Left kidney (tissue), 8 donors: ENCODE data around the gene CLNK. TPM values are rescaled to one million over a fixed set of nuclear protein-coding genes. Genes with fewer than 3 reads are reported as not detected.

Experiments
- DNase-seq: peaks from one replicate; pipeline ENCODE4 v3.0.0-alpha.2; 2013
- long read RNA-seq, 8 donors: transcript quantifications; one replicate each; lab custom pipeline, GENCODE V29; 2026
- polyA plus RNA-seq: library from polyadenylated mRNA; unstranded; fragments of 120-200 nt; gene quantifications from one replicate; pipeline ENCODE4 v1.2.1, GENCODE V29; 2013; ENCODE audit not compliant: insufficient read length

The CLNK gene, protein sequence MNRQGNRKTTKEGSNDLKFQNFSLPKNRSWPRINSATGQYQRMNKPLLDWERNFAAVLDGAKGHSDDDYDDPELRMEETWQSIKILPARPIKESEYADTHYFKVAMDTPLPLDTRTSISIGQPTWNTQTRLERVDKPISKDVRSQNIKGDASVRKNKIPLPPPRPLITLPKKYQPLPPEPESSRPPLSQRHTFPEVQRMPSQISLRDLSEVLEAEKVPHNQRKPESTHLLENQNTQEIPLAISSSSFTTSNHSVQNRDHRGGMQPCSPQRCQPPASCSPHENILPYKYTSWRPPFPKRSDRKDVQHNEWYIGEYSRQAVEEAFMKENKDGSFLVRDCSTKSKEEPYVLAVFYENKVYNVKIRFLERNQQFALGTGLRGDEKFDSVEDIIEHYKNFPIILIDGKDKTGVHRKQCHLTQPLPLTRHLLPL
- 0.91 TPM for polyA plus RNA-seq
- long read RNA-seq, donor 1, result 0 reads
- long read RNA-seq, donor 2, result 0 reads
- long read RNA-seq, donor 3, result 0 reads
- long read RNA-seq, donor 4, result 0 reads
- long read RNA-seq, donor 5, result 0 reads
- long read RNA-seq, donor 6, result 0 reads
- long read RNA-seq, donor 7, result 0 reads
- long read RNA-seq, donor 8, result 0 reads

DNA sequence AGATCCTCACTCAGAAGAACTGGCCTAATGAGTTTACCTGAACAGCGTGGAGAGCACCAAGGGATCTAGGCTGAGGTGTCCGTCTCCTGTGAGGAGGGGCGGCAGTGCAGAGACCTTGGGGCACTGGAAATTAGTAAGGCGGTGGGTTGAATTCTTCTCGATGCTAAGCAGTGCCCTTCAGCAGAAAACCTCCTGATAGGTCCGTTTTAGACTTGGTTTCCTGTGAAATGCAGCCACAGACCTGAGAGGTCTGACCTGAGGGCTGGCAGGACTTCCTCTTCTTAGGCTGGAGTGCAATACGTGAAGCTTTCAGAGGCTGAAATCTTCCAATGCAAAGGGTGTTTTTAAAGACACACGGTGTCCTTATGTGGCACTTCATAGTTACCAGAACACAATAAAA, at the start of gene CLNK:
TSS of gene CLNK (minus strand) at position 138 of the 400 bp plus-strand sequence. CDS start 16,899 bp downstream, outside the sequence.
- no peak for DNase-seq

DNA sequence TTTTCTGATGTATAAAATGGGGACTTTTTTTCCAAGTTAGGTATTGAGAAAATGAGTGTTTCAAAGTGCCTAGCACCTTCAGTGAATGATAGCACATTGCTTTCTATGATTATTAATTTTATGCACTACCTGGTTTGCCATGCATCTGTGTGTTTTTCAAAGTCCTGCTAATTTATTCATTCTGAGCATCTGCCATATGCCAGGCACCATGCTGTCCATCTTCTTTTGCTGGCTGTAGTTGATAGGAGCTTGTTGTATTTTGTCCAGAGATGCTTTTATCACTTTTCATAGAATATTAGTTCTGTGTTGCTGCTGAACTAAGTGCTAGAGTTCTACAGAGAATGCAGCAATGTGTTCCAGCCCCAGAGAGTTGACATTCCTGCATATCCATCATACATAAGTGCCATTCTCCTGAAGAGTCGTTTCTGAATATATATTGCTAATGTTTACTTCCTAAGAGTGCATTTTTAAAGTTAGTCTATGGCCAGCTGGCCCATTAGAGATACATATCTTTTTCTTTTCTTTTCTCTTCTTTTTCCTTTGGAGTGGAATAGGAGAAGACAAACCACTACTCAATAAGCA, 49.0 kb upstream of the CLNK start:
- no peak for DNase-seq

DNA sequence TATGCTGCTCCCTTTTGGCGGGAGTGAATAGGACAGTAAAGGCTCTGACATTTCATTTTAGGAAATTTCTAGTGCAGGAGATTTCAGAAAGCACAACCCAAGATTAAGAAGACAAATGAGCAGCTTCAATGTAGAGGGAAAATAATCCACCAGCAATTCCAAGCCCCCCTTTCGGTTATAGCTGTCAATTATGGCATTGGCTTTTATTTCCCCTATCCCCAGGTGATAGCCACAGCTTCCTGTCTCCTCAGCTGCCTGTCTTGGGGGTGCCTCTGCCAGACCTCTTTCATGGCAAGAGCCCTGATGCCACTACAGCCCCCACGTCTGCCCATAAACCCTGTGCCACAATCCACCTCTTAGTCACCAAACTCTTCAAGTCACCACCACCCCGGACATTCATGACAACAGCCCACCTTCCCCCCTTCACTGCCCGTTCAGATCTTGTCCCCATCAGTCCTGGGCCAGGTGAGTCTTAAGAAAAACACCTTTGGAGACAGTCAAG, 48.4 kb upstream of the CLNK start:
- no peak for DNase-seq

DNA sequence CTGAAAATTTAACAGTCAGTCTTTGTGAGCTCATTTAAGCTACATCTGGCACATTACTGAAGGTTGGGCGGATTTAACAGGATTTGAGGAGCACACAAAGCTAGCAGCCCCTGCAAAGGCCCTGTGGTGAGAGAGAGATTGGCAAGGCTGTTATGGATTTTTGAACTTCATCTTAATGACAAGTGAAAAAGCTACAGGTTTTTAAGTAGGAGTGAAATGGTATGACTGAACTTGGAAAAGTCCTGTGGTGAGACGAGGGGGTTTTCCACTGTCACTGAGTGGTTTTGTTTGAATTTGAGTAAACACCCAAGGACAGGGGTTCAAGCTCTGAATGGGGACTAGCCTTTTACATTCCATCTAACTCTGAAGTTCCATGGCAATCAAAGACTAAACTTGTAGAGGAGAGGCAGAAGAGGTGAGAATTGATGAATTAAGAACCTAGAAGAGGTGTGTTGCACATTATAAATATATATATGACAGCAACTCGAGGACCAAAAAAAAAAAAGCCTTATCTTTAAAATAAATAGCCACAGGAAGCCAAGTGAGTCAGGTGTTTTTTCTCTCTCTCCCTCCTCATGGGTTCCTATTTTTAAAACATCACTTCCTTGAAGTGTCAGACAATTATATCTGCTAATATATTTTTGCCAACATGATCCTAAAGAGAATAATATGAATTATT, 47.8 kb upstream of the CLNK start:
- no peak for DNase-seq

DNA sequence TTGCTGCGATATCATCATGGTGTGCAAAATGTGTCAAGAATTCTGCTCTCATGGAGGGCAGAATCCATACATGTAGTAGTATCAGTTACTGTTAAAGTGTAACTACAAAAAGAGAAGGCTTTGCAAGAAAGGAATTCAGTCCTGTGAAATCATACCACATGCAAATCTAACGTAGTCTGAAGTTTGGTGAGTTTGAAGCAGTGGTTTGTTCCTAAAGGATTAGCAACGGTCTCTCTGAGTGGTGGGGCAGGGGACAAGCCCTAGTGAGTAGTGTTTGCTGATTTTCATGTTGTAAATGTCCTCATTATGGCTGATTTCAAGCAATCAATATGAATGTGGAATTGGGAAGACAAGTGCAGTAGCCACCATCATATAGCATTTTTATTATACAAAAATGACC, 47.1 kb upstream of the CLNK start:
- no peak for DNase-seq

DNA sequence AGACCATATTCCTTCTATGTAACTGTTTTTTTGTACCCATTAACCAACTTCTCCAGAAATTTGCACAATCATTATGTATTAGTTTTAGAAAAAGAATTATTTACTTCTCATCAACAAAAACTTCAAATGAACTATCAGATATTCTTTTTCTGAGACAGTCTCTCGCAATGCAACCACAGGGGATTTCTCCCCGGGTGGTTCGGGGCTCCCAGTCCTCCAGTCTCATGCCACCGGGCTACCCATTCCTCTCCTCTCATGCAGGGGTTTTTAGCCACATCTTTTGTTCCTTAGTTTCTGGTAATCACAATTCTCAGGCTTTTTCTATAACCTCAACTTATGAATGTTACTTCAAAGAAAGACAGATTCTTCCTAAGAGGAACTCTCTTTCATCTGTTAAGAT, 46.6 kb upstream of the CLNK start:
- no peak for DNase-seq

DNA sequence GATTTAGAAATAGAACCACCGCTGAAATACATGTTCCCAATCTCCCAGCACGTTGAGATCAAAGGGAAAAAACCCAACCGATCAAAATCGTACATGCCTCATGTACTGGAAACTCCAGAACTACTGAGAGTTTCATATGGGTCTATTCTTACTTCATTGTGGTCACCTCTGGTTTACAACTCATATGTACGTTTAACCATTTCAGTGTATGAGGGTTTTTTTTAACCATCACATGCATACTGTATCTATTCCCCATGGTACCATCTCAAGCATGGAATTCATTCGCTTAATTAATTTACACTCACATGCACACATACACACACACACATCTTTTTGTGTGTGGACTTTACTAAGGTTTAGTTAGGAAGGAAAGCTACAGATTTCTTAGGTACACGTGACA, 46.0 kb upstream of the CLNK start:
- DNase-seq, result no peak

DNA sequence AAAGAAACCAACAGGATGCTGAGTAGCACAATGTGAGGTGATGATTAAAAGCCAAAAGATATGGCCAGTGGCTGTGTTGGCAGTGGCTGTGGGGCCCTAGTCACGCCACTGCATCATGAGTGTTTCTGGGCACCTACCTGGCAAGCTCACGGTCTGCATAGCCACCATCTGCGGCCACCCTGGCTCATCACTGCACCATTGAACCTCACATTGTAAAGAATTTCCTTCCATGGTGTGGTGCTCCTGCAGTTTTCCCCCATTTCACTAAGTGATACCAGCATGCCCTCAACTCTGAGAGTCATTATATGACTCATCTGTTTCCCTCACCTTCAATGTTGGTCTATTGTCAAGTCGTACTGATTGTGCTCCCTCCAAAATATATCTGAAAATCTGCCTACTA, 45.5 kb upstream of the CLNK start:
- DNase-seq, result no peak

DNA sequence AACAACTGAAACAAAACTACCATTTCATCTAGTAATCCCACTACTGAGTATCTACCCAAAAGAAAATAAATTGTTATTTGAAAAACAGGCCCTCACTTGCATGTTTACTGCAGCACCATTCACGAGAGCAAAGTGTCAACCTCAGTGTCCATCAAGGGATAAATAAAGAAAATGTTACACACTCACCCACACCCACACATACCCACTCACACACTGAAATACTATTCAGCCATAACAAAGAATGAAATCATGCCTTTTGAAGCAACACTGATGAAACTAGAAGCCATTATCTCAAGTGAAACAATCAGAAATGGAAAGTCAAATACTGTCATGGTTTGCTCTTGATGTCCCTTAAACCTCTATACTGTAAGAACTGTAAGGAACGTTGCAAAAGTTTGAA, 44.8 kb upstream of the CLNK start:
- DNase-seq, result no peak

DNA sequence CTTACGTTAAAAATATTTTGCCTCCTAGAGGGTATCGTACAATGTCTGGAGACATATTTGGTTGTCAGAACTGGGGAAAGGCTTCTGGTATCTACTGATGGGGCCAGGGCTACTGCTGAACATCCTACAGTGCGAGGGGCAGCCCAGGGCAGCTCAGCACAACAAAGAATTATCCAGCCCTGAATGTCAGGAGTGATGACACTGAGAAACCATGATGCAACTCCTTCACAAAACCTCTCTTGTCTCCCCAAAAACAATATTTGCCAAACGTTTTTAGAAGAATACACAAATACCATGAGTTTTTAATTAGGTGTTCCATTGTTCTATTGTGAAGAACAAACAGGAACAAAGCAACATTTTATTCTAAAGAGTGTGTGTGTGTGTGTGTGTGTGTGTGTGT, 43.4 kb upstream of the CLNK start:
- no peak for DNase-seq

DNA sequence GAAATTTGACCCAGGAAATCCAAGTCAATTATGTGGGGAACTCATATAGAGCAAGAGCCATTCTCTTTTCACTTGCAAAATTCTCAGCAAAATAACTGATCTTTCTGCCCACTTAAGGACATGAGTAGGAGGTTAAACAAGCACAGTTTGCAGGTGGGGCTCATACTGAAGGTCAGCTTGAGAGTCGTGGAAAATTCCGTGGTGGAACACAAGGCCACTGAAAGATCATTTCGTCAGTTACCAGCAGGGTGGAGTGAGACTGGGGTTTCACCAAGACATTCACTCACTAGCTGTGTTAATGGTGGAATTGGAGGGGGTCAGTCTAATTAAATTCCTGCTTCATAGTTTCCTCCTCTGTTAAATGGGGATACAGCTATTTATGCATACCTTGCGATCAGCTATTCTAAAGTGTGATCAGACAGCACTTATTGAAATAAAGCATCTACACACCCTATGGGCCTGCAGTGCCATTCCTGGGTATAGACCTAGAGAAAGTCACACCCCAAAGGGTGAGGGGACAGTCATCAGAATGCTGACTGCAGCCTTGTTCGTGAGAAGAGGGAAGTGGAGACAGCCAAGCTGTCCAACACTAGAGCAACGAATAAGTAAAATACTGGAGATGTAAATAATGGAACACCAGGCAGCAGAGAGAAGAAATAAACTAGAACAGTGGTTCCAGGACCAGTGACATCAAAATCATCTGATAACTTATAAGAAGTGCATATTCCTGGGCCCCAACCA, 42.7 kb upstream of the CLNK start:
- DNase-seq, result no peak

DNA sequence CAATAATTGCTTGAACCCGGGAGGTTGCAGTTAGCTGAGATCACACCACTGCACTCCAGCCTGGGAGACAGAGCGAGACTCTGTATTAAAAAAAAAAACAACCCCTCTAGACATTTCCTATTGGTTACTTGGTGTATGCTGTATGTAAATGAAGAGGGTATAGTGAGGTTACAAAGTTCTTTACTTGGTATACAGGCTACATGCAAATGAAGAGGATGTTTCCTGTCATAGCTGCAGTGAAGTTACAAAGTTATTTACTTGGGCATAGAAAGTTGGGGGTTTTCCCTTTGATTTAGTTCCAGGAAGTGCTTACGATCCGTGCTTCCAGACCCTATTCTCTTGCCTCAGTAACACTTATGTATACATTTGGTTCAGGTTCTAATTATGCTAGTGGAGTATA, 38.4 kb upstream of the CLNK start:
- DNase-seq, result no peak

DNA sequence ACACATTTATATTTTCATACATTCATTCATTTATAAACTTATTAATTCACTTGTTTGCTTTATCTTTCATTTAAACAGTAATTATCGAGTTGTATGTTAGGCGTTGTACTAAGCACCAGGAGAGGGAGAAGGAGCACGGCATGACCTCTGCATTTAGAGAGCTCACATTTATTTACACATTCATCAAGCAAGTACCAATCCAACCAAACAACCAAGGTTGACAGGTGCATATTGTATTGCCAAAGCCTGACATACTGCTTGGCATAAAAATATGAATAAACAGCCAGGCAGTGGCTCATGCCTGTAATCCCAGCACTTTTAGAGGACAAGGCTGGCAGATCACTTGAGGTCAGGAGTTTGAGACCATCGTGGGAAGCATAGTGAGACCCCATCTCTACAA, 37.0 kb upstream of the CLNK start:
- no peak for DNase-seq

DNA sequence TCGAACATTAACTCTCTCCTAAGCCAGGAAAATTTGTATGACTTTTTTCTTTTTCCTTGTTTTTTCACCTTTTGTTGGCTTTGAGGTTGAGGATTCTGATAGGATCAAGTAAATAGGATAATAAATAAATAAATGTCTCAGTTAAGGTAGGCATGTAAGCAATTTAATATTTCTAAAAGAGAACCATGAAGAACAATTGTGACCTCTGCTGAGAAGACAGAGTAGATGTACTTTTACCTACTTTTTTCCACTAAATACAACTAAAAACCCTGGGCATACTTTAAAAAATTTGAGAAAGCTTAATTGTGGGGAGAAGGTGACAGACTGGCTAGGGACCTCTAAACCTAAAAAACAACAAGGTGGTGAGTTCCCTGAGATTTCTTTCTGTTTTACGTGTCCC, 31.6 kb upstream of the CLNK start:
- DNase-seq, result no peak

DNA sequence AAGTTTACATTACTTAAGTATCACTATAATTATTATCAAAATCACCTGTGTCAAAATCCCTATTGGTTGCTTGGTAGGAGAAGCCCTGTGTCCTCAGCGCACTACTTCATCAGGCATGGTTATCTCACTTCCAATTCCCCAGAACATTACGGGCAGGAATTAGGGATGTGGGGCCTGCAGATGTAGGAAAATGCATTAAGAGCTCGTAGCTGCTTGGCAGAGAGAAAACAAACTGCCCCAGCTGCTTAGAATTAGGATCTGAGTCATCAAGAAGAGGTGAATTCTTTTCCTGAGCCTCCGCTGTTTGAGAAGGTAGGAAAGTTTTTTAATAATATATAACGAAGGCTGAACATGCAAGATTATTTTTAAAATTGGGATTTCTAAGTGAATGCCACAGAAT, 31.1 kb upstream of the CLNK start:
- DNase-seq, result no peak

DNA sequence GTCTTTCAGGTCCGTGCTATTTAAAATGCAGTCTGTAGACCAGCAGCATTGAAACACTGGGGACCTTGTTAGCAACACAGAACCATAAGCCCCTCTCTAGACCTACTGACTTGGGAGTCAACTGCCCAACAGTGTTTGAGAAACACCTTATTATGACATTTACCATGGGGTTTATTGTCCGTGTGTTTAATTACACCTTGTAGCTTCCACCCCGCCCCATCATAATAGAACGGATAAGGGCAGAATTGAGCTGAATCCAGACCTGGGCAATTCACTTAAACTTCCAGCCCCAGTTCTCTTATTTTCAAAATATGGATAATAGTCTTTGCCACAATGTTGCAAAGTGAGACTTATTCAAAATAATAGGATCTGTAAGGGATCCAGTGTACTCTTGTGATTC, 30.6 kb upstream of the CLNK start:
- no peak for DNase-seq

DNA sequence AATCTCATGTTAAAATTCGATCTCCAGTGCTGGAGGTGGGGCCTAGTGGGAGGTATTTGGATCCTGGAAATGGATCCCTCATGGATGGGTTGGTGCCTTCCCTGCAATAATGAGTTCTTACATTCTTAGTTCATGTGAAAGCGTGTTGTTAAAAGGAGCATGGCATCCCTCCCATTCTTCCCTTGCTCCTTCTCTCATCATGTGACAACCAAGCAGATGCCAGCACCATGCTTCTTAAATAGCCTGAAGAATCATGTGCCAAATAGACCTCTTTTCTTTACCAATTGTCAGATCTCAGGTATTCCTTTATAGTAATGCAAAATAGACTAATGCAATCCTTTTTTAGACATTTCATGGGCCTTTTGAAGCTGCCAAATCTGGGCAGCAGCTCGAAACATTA, 29.0 kb upstream of the CLNK start:
- no peak for DNase-seq

DNA sequence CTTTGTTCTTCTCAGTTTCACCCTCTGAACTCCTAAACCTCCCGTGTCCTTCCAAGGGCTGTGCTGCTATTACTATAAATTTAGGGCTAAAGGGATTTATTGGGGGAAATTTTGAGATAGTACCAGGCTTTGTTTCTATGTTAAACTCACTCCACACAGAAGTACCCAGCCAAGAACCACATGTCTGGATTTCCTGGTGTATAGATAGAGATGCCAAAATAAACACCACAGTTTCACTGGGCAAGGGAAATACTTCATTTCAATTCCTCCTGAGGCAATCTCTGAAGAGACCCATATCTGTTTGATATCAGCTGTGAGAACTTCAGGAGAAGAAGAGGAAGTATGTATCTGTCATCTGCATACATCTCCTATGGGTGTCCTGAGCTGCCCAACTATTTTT, 21.7 kb upstream of the CLNK start:
- no peak for DNase-seq

DNA sequence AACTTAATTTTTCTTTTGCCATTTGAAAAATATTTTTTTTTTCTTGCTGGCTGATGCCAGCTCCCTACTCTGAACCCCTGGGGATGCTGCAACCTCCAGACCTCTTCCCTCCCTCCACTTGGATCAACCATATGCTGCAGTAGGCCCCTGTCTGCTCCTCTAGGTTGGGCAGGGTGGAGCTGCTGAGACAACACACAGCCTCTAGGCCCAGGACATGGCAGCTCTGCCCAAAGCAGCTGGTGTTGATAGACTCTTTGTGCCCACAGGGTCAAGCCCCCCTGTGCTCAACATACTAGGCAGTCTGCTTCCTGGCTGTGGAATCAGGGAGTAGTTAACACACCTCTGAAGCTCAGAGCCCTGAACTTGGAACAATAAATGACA, 19.9 kb upstream of the CLNK start:
- DNase-seq, result no peak

DNA sequence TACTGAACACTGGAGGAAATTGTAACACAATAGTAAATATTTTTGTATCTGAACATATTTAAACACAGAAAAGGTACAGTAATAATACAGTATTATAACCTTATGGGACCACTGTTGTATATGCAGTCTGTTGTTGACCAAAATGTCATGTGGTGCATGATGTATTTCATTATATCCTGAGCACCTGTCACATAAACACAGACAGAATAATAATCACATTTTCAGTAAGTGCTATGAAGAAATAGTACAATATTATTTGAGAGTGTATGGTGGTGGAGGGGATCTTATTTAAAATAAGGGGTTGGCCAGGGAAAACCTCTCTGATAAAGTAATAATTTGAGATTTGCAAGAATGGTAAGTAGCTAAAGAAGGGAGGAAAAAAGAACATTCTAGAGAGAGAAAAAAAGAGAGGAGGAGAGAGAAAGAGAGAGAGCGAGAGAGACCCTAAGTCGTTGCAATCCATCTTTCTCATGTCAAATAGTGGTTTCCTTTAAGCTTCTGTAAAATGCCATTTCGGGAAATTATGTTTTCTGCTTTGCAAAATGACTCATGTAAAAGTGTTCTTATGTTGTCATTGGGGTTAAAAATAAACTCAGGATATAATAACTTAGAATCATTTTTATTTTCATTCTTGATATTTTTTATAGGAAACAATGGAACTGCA, 19.3 kb upstream of the CLNK start:
- no peak for DNase-seq

DNA sequence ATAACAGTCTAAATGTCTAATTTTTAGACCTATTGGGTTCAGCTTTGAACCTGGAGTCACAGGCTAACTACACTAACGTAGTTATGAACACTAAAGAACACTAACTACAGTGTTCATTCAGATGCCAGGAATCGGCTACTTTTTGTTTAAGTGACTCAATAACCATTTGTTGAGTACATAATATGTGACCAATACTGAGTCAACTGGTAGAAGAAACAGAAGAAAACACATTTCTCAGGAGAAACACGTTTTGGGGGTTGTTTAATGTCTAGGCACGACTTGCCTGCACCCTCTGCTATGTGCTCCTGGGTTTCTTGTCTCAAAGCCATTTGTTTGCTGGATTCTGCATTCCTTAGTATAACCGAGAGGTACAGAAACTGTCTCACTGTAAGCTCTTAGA, 18.6 kb upstream of the CLNK start:
- DNase-seq, result no peak
